Measurements from ENCODE around the gene TNS3. TPM values are rescaled to one million over a fixed set of nuclear protein-coding genes. Genes with fewer than 3 reads are reported as not detected.
"Not testable (repeated sequence)": the region's sequence is repeated elsewhere in the genome, so short reads cannot be mapped to it uniquely, and the experiment has no call there.

The TNS3 gene
- total and polyA plus RNA-seq, 2 donors (not counting 1 experiment from before 2014, with no cell fraction given): 11.4 to 77.5 TPM

- Mint-ChIP-seq H3K4me1 (no peaks in the 10 kb centered on the region), H3K4me3 (no peak overlapping the region), H3K9me3 (ENCODE audit: insufficient read depth) (no peaks in the 10 kb centered on the region), H3K27ac (no peak overlapping the region), H3K27me3 (peaks cover 11% of the 10 kb centered on the region)
- no peak overlapping the region for H3K9ac ChIP-seq (ENCODE audit: low read length)
- ATAC-seq (ENCODE audit: low read depth) (no peak), DNase-seq (no peak)
- H3K9me3 ChIP-seq (ENCODE audit: control extremely low read depth in 1 of 3, control insufficient read depth in 2 of 3, insufficient read depth in 1 of 3, low read length in 2 of 3): no peaks in the 10 kb centered on the region
- H3K4me3 ChIP-seq (ENCODE audit: control extremely low read depth in 1 of 5, extremely low read depth in 1 of 5, insufficient read depth in 1 of 5, low read depth in 2 of 5, low read length in 4 of 5): no peak overlapping the region
- intact Hi-C loops (cut with micrococcal nuclease): no loop called here
- peaks cover 0 to 4% (median 0%) of the 10 kb centered on the region in 4 experiments for H3K27me3 ChIP-seq (replicated peaks in 1 of 4; ENCODE audit: control extremely low read depth in 1 of 4, control insufficient read depth in 3 of 4, insufficient read depth in 4 of 4, low read length in 3 of 4)
- H4K20me1 ChIP-seq (ENCODE audit: control insufficient read depth, insufficient read depth, low read length, poor library complexity, severe bottlenecking): no peaks in the 10 kb centered on the region
- H3K27ac ChIP-seq (ENCODE audit: low read length in 2 of 2): no peak overlapping the region
- H2AFZ ChIP-seq (ENCODE audit: insufficient read depth, low read depth, low read length, poor library complexity, severe bottlenecking): no peak overlapping the region
- no peaks in the 10 kb centered on the region for H3K79me2 ChIP-seq (ENCODE audit: control insufficient read depth, insufficient read depth, low read length)
- 80% methylated on average over 1 of the region's 3 CpGs for WGBS (ENCODE audit: insufficient coverage)
- no peak overlapping the region for H3K4me2 ChIP-seq (replicated peaks; ENCODE audit: low read depth, low read length, poor library complexity, severe bottlenecking)
- H3K4me1 ChIP-seq (ENCODE audit: control insufficient read depth in 2 of 2, insufficient read depth in 2 of 2, low read length in 2 of 2): no peaks in the 10 kb centered on the region
- CTCF ChIA-PET: interaction anchor here (1.5 kb wide), 1 partner anchor 556 kb away, joined by 4 read pairs; no protein-coding TSS in a partner anchor
- POLR2A ChIA-PET: no interaction called here
- TF ChIP-seq EZH2 (IDR thresholded peaks at IDR 0.05; ENCODE audit: borderline replicate concordance, insufficient read depth, low read depth, low read length, poor library complexity, severe bottlenecking): no peak
- no peaks in the 10 kb centered on the region for H3K36me3 ChIP-seq (replicated peaks in 1 of 2; ENCODE audit: control extremely low read depth in 1 of 2, control insufficient read depth in 1 of 2, extremely low read depth in 1 of 2, insufficient read depth in 2 of 2, low read length in 1 of 2)
These were observed 319.0 kb downstream of the TNS3 start for GRCh38 chr7:47262881-47263280.

- H3K4me2 ChIP-seq (replicated peaks; ENCODE audit: low read depth, low read length, poor library complexity, severe bottlenecking); H3K9ac ChIP-seq (ENCODE audit: low read length); POLR2A ChIA-PET; H3K4me3 Mint-ChIP-seq; DNase-seq; intact Hi-C loops (cut with micrococcal nuclease); H3K9me3 Mint-ChIP-seq (ENCODE audit: insufficient read depth); H3K9me3 ChIP-seq (ENCODE audit: control extremely low read depth in 1 of 3, control insufficient read depth in 2 of 3, insufficient read depth in 1 of 3, low read length in 2 of 3); H3K27me3 ChIP-seq (replicated peaks in 1 of 4; ENCODE audit: control extremely low read depth in 1 of 4, control insufficient read depth in 3 of 4, insufficient read depth in 4 of 4, low read length in 3 of 4); H4K20me1 ChIP-seq (ENCODE audit: control insufficient read depth, insufficient read depth, low read length, poor library complexity, severe bottlenecking); H2AFZ ChIP-seq (ENCODE audit: insufficient read depth, low read depth, low read length, poor library complexity, severe bottlenecking); H3K4me1 Mint-ChIP-seq; H3K4me3 ChIP-seq (ENCODE audit: control extremely low read depth in 1 of 5, extremely low read depth in 1 of 5, insufficient read depth in 1 of 5, low read depth in 2 of 5, low read length in 4 of 5); H3K79me2 ChIP-seq (ENCODE audit: control insufficient read depth, insufficient read depth, low read length); H3K36me3 ChIP-seq (replicated peaks in 1 of 2; ENCODE audit: control extremely low read depth in 1 of 2, control insufficient read depth in 1 of 2, extremely low read depth in 1 of 2, insufficient read depth in 2 of 2, low read length in 1 of 2); H3K27ac ChIP-seq (ENCODE audit: low read length in 2 of 2); ATAC-seq (ENCODE audit: low read depth); H3K27ac Mint-ChIP-seq; H3K4me1 ChIP-seq (ENCODE audit: control insufficient read depth in 2 of 2, insufficient read depth in 2 of 2, low read length in 2 of 2): not testable (repeated sequence)
- 94% methylated on average over 6 of the region's 11 CpGs for WGBS (ENCODE audit: insufficient coverage)
- H3K27me3 Mint-ChIP-seq: peaks cover 11% of the 10 kb centered on the region
- CTCF ChIA-PET: interaction anchor here (1.5 kb wide), 1 partner anchor 557 kb away, joined by 4 read pairs; no protein-coding TSS in a partner anchor
These were observed 319.8 kb downstream of the TNS3 start for GRCh38 chr7:47262160-47262559.

All from B cell (primary cell).